Daoy (cell line): Measurements from ENCODE around the gene PRR12. TPM values are rescaled to one million over a fixed set of nuclear protein-coding genes. Genes with fewer than 3 reads are reported as not detected.
"Not testable (repeated sequence)": the region's sequence is repeated elsewhere in the genome, so short reads cannot be mapped to it uniquely, and the experiment has no call there.

Experiments used
- DNase-seq: peaks from one replicate; pipeline ENCODE4 v3.0.0-alpha.2; 2015; ENCODE audit warnings: low read depth
- total RNA-seq: library from RNA; depleted of rRNA; stranded (reverse); fragments of >200 nt; shearing (Covaris generic); gene quantifications from 2 replicates; pipeline ENCODE4 v1.2.3, GENCODE V29; 2014

Gene PRR12
- total RNA-seq, 1 experiment from 2014 or later, result 2.5 TPM

GRCh38 chr19:49617860-49618259 lies 26.9 kb downstream of the PRR12 start:
- not testable (repeated sequence) for DNase-seq

DNA sequence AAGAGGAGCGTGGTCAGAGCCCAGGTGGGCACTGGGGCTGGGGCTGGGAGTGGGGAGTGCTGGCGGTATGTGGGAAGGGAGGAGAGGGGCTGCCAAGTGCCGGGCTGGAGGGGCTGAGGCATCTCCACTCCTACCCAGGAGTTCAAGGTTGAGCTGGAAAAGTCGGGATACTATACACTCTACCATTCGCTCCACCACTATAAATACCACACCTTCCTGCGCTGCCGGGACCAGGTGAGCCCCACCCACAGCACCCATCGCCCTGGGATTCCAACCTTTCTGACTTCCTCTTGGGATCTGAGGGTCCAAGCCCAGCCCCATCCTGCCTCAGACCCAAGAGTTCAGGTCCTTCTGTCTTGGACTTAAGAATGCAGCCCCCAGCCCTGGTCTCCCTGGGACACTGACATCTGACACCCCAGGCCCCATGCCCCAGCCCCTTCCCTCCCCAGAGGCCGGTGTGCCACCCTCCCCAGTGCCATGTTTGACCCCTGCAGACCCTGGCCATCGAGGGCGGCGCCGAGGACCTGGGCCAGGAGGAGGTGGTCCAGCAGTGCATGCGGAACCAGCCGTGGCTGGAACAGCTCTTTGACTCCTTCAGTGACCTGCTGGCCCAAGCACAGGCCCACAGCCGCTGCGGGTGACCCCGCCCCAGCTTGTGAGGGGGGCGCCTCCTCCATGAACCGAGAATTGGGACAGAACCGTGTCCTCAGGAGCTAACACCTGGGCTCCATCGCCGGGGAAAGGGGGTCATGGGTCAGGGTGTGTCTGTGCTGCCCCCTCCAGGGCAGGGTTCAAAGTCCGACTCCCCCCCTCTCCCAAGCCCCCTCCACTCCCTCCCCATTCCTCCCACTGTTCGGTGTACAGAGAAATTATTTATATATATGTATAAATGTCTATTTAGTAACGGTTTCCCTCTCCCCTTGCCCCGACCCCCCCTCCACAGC lies 34.3 kb downstream of the PRR12 start:
- no peak for DNase-seq

DNA sequence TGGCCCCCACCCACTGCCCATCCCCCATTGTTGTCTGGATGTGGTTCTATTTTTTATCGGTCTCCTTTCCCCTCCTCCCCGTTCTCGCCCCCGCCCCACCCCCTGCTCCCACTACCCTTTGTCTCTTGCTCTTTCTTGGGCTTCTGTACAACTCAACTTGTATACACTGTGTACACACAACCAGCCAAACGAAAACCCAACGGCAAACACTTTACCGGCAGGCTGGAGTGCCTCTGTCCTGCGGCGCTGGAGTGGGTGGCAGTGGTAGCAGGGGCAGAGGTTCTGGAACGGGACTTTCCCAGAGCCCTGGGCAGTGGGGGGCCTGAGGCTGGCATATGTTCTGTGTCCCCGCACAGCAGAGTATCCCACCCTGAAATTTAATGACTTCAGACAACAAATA lies 35.2 kb downstream of the PRR12 start:
- no peak for DNase-seq

DNA sequence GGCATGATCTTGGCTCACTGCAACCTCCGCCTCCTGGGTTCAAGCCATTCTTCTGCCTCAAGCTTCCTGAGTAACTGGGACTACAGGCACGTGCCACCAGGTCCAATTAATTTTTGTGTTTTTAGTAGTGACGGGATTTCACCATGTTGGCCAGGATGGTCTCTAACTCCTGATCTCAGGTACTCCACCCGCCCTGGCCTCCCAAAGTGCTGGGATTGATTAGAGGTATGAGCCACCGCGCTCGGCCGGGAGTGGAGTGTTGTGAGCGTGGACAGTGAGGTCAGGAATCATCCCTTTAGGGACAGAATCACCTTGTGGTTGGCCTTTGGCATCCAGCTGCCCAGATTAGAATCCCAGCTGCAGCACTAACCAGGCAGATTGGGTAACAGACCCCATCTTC lies 38.7 kb downstream of the PRR12 start:
- DNase-seq, result no peak

DNA sequence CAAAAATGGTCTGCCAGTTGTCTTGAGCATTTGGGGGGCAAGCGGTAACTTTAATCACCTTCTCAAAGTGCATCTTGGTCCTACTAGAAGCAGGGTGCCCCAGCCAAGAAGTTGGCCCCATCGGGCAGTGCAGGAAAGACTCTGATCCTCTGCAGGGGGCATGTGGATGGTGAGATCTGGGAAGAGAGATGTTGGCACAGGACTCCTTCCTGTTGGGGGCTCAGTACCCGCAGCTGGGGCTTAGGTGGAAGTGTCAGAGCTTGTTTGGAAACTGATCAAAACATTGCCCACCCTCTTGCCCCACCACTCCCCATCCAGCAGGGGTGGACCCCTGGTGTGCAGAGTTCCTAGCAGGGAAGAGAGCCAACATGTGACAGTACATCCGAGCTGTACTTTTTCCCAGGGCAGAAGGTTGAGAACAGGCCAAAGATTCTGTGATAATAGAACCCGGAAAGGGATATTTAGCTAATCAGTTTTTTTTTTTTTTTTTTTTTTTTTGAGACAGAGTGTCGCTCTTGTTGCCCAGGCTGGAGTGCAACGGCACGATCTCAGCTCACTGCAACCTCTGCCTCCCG lies 40.1 kb downstream of the PRR12 start:
- DNase-seq, result no peak

GRCh38 chr19:49631610-49632192 lies 40.7 kb downstream of the PRR12 start:
- DNase-seq, result no peak

DNA sequence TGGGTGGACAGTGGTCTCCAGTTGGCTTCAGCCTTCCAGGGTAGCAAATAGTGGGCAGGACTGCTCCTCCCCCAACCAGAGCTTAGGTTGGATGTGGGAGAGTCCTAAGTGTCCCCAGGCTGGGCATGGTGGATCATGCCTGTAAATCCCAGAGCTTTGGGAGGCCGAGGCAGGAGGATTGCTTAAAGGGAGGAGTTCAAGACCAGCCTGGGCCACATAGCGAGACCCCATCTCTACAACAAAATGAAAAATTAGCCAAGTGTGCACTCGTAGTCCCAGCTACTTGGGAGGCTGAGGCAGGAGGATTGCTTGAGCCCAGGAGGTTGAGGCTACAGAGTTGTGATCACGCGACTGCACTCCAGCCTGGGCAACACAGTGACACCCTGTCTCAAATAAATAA lies 41.6 kb downstream of the PRR12 start:
- no peak for DNase-seq

DNA sequence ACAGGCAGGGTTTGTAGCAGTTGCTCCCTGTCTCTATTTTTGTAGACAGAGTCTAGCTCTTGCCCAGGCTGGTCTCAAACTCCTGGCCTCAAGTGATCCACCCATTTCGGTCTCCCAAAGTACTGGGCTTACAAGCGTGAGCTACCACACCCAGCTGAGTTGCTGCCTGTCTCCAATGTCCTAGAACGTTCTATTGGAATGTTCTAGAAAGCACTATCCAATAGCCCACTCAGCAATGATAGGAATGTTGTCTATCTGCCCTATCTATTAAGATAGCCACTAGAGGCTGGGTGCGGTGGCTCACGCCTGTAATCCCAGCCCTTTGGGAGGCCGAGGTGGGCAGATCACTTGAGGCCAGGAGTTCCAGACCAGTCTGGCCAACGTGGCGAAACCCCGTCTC lies 42.3 kb downstream of the PRR12 start:
- DNase-seq, result not testable (repeated sequence)

GRCh38 chr19:49635530-49636232 lies 44.7 kb downstream of the PRR12 start:
- peak; percentile 33 for DNase-seq

DNA sequence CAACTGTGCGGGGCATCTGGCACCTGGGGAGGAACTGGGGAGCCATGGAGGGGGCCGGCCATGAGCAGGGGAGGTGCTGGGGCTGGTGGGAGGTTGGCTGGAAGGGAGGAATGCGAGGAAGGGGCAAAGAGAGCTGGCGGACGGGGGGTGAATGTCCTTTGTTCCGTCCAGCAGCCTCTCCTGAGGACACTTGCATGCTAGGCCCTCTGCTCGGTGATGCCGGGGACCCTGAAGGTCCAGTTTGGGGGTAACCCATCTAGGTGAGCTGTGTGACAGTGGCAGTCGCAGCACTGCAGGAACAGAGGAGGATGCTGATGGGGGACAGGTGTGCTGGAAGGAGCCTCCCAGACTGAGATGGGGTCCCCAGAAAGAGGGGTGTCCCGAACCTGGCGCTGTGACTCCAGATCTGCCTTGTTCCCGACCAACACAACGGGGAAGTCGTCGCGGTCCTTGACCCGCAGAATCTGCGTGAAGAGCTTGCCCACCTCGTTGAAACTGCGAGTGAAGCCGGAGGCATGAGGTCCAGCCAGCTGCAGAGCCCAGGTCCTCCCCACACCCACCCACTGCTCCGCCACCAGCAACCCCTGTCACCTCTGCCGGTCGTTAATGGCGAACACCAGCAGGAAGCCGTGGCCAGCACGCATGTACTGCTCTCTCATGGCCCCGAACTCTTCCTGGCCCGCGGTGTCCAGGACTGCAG lies 45.4 kb downstream of the PRR12 start:
- no peak for DNase-seq

DNA sequence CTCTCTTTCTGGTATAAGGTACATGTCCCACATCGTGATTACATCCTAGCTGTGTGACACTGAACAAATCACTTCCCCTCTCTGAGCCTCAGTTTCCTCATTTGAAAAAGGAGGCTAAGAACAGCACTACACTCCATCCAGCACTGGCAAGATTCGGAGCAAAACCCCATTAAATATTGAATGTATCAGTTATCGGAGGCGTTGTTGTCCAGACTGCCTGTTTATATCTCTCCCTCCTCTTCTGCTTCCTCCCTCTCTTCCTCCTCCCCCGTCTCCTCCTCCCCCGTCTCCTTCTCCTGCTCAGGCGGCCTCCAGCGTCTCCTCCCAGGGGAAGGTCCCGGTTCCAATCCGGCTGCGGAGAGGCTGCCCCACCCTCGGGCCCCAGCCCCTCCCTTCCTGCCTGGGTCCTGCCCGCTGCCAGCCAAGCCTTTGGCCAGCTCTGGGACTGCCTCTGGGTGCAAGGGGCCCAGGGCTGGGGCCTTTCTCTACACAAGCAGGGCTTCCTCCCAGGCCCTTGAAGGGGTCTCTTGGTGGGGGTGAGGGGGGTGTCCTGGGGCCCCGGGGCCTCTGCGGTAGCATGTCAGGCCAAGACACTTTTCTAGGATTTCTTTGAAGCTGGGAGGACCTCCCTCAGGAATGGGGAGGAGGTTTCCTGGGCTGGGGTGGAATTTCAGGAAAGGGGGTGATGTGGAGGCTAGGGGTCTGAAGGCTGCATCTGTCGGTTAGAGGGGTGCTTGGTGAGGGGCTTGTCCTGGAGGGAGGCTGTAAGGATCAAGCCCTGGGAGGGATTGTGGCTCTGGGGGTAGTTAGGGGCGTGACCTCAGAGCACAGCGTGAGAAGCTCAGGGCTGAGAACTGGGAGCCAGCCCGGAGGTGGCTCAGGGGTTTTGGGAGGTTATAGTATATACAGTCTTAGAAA lies 47.1 kb downstream of the PRR12 start:
- peak; percentile 86 for DNase-seq

DNA sequence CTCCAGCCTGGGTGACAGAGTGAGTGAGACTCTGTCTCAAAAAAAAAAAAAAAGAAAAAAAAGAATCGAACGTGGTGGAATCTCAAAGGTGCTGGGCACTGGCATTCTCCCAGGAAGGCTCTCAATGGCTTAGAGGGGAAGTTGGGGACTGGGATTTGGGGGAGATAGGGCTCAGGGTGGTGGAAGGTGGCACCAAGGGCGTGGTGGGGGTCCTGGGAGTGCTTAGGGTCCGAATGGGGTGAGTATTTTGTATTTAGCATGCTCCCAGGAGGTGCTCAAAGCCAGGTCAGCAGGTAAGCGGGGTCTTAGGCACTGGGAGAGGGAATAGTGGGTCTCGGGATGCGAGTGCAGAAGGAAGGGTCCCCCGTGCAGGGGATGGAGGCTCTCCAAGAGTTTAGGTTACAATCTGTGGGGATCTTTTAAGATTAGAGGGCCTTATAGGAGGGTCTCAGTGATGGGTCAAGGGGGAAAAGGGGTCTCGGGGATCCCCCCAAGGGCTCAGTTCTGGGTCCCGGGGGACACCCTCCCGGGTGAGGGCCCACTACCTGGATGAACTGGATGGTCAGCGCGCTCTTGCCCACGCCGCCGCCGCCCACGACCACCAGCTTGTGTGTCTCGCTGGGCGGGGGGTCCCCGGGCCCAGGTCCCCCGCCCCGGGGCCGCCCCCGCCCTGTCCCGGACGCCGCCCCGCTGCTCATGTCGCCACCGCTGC lies 48.6 kb downstream of the PRR12 start:
- DNase-seq, result no peak

GRCh38 chr19:49640113-49640898 lies 49.3 kb downstream of the PRR12 start, which contains the start of gene RRAS:
RRAS (minus strand) TSS chr19:49640143; CDS start chr19:49640098, 45 bp downstream.
- DNase-seq, result peak; percentile 100

- DNase-seq, result peak; percentile 100
Measured at GRCh38 chr19:49641688-49642491, 50.9 kb downstream of the PRR12 start, which contains the start of gene SCAF1. SCAF1 (plus strand) TSS chr19:49642209; CDS start chr19:49645027, 2,818 bp downstream.

- no peak for DNase-seq
Measured at GRCh38 chr19:49642492-49643035, 51.6 kb downstream of the PRR12 start.

DNA sequence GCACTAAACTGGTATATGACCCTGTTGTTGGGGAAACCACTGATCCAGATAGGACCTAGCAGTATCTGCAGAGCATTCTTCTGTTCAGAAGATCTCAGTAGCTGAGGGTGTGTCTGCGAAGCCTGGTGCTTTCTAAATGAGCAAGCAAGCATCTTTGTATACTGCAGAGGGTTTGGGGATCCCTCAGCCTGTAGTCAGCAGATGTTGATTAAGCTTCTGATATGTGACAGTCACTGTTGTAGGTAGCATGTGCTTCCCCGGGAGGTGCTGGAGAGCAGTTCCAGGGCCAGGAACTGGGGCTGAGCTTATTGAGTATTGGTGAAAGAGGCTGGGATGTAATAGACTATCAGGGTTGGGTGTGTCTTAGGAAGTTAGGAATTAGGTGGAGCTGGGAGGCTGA lies 52.5 kb downstream of the PRR12 start:
- no peak for DNase-seq

GRCh38 chr19:49645592-49645991 lies 54.6 kb downstream of the PRR12 start:
- no peak for DNase-seq

- DNase-seq, result no peak
Measured at GRCh38 chr19:49645995-49646394, 55.0 kb downstream of the PRR12 start.
